ENCODE data around the gene FCRL1. TPM values are rescaled to one million over a fixed set of nuclear protein-coding genes. Genes with fewer than 3 reads are reported as not detected.

The FCRL1 gene
- total RNA-seq, 2 donors from 2014 or later: 1.0 to 22.4 TPM

Other genes starting within 250 kb of the FCRL1 start
- not detected for gene FCRL4, start 222.0 kb downstream of the FCRL1 start, total RNA-seq
- 1 to 10 TPM; 3.4 to 8.8 TPM for gene FCRL3, start 119.4 kb downstream of the FCRL1 start, total RNA-seq
- gene FCRL2, start 43.0 kb downstream of the FCRL1 start, total RNA-seq: 1 to 10 TPM in 1 of 2 donors, under 1 TPM in 1; 0.44 to 3.9 TPM
- gene CD5L, start 21.7 kb upstream of the FCRL1 start, total RNA-seq: not detected
- gene KIRREL1, start 173.5 kb upstream of the FCRL1 start, total RNA-seq: not detected

Data from T-helper 17 cell (primary cell).